DND-41 (cell line): Measurements from ENCODE around the gene CLIC1.

Experiments used
- ATAC-seq: fragments of 200-7000 bp; cut with Tn5 transposase; 3 replicates; pipeline ENCODE4 v1.9.1; 2021; ENCODE audit warnings: low read depth; ENCODE audit not compliant: insufficient read depth
- DNase-seq: peaks from one replicate; pipeline ENCODE4 v3.0.0-alpha.2; 2020
- H2AFZ ChIP-seq: 2 replicates; pipeline ENCODE4 v1.6.0; 2012; ENCODE audit warnings: low read depth, low read length
- H3K27ac ChIP-seq: 2 replicates; pipeline ENCODE4 v1.5.1; 2012; ENCODE audit warnings: low read length, inconsistent platforms
- H3K27me3 ChIP-seq: fragments of 200-600 bp; sonication (generic); 2 replicates; pipeline ENCODE4 v1.6.0; 2012; ENCODE audit warnings: low read length, mild to moderate bottlenecking, inconsistent platforms; ENCODE audit not compliant: insufficient read depth, poor library complexity
- H3K36me3 ChIP-seq: 2 replicates; pipeline ENCODE4 v1.5.1; 2012; ENCODE audit warnings: low read length, inconsistent platforms; ENCODE audit not compliant: insufficient read depth
- H3K4me1 ChIP-seq: 2 replicates; pipeline ENCODE4 v1.5.1; 2012; ENCODE audit warnings: mild to moderate bottlenecking, low read length; ENCODE audit not compliant: insufficient read depth
- H3K4me2 ChIP-seq: 2 replicates; pipeline ENCODE4 v1.6.0; 2012; ENCODE audit warnings: mild to moderate bottlenecking, moderate library complexity, low read length, inconsistent platforms; ENCODE audit not compliant: insufficient read depth
- H3K4me3 ChIP-seq, 2 experiments: fragments of 200-600 bp in 1 of 2; shearing (Covaris generic) in 1 of 2; 2 replicates each; pipeline ENCODE4 v1.5.1; 2012 to 2016; ENCODE audit warnings: inconsistent platforms in 2 of 2, low read length in 2 of 2, mild to moderate bottlenecking in 2 of 2, low read depth in 1 of 2, moderate library complexity in 1 of 2
- H3K79me2 ChIP-seq: 2 replicates; pipeline ENCODE4 v1.6.0; 2012; ENCODE audit warnings: low read length, inconsistent platforms; ENCODE audit not compliant: insufficient read depth
- H3K9ac ChIP-seq: 2 replicates; pipeline ENCODE4 v1.6.0; 2012; ENCODE audit warnings: low read depth, mild to moderate bottlenecking, inconsistent platforms, low read length, moderate library complexity
- H3K9me3 ChIP-seq: 2 replicates; pipeline ENCODE4 v1.5.1; 2012; ENCODE audit warnings: low read length, moderate library complexity, mild to moderate bottlenecking, inconsistent platforms; ENCODE audit not compliant: insufficient read depth, severe bottlenecking
- H4K20me1 ChIP-seq: 2 replicates; pipeline ENCODE4 v1.6.0; 2012; ENCODE audit warnings: low read length; ENCODE audit not compliant: insufficient read depth
- CTCF ChIP-seq: IDR thresholded peaks from 2 replicates; pipeline ENCODE4 v1.5.1; 2012; ENCODE audit warnings: borderline replicate concordance, low read length, moderate library complexity, mild to moderate bottlenecking; ENCODE audit not compliant: poor library complexity, severe bottlenecking; ENCODE audit errors: extremely low read depth
- EZH2 ChIP-seq: IDR thresholded peaks from 3 replicates; pipeline ENCODE4 v1.6.1; 2012; ENCODE audit warnings: borderline replicate concordance, low read depth, mild to moderate bottlenecking, moderate library complexity, low read length, inconsistent platforms; ENCODE audit not compliant: severe bottlenecking

Gene CLIC1

DNA sequence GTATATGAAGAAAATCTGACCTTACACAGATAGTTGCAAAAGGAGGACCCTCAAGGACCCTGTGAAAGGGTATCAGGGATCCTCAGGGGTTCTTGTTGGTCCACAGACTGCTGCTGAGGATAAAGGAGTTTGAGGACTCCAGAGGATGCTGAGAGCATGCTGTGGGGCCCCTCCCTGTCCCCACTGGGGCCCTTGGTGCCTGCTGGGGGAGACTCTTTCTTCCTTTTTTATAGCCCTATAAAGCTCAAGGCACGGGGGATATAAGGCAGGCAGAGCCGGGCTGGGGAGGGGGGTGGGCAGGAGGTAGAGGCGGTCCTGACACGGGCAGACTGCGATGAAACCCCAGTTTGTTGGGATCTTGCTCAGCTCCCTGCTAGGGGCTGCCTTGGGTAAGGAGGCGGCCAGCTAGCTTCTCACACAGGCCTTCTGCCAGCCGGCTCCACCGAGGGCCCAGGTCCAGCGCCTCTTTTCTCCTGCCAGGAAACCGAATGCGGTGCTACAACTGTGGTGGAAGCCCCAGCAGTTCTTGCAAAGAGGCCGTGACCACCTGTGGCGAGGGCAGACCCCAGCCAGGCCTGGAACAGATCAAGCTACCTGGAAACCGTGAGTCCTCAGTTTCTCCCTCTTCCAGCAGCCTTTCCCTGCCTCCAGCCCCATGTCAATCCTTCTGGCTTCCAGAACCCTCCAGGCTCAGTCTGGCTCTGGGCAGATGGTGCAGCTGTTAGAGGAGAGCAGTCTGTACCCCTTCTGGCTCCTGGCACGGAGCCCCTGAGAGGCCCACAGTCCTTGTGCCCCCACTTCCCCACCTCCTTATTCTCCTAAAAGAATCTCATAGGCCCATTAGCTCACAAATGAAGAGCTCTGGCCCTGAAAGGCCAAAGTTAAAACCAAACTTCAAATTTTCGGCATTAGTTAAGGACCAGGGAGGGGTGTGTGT is 21.0 kb downstream of the CLIC1 start, which contains the start of gene LY6G6D:
LY6G6D (plus strand) TSS at position 327 of the 937 bp plus-strand sequence; CDS start at position 335, 8 bp downstream.
- Histone ChIP-seq H3K4me1 (no peaks in the 10 kb centered on the region), H3K27me3 (no peaks in the 10 kb centered on the region), H3K9ac (0 out of 2 replicates have a peak within 1 kb of the TSS, but pooled peaks have one; percentile 5), H3K4me2 (no peak within 1 kb of the TSS), H3K36me3 (no peaks in the 10 kb centered on the region), H3K4me3 (no peak within 1 kb of the TSS), H2AFZ (no peak within 1 kb of the TSS), H3K79me2 (no peaks in the 10 kb centered on the region), H4K20me1 (no peaks in the 10 kb centered on the region), H3K27ac (no peak within 1 kb of the TSS), H3K9me3 (no peaks in the 10 kb centered on the region)
- TF ChIP-seq CTCF (no peak), EZH2 (no peak)
- no peak for ATAC-seq
- DNase-seq = no peak

DNA sequence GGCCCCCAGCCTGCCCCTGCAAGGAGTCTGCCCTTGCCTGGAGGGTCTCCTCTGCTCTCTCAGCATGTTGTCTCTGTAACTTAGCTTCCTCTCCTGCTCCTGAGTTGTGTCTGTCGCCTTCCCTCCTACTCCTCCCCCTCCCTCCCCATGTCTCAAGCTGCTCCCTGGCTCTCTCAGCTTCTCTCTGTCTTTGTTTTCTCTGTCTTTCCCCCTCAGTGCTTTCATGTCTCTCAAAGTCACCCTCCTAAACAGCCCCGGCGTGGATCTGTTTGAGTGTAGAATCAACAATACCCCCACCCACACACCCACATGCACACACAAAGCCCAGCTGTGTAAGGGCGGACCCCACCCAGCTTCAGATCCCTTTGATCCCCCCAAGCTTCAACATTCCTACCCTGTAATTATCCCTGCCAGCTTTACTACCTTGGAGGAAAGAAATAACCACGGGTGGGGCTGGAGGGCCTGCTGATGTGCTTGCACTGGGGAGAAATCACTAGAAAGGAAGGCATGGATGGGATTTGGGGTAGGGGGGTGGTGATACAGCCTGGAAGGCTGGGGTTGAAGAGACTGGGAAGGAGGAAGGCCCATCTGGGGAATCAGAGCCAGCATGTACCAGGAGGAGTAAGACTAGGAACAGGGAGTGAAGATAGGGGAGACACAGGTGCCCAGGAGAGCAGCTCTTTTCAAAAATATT is 22.2 kb downstream of the CLIC1 start:
- H3K4me3 ChIP-seq = no peak overlapping the region
- no peak for TF ChIP-seq CTCF
- no peak for TF ChIP-seq EZH2
- H3K4me2 ChIP-seq = no peak overlapping the region

GRCh38 chr6:31713465-31713864 is 22.9 kb downstream of the CLIC1 start:
- H3K9ac ChIP-seq = no peak overlapping the region
- no peak for DNase-seq
- H3K27ac ChIP-seq = no peak overlapping the region
- ATAC-seq = no peak
- no peaks in the 10 kb centered on the region for H3K27me3 ChIP-seq
- H3K4me1 ChIP-seq = no peaks in the 10 kb centered on the region
- no peak overlapping the region for H3K4me3 ChIP-seq
- no peaks in the 10 kb centered on the region for H3K36me3 ChIP-seq
- no peaks in the 10 kb centered on the region for H3K79me2 ChIP-seq
- no peaks in the 10 kb centered on the region for H3K9me3 ChIP-seq
- H2AFZ ChIP-seq = no peak overlapping the region
- H3K4me2 ChIP-seq = no peak overlapping the region
- no peak for TF ChIP-seq CTCF
- no peaks in the 10 kb centered on the region for H4K20me1 ChIP-seq

More for the DNA sequence above, 22.2 kb downstream of the CLIC1 start:
- Histone ChIP-seq H3K79me2 (no peaks in the 10 kb centered on the region), H3K9ac (0 out of 2 replicates have a peak overlapping the region, but pooled peaks have one; percentile 5), H3K9me3 (no peaks in the 10 kb centered on the region), H3K4me1 (no peaks in the 10 kb centered on the region), H4K20me1 (no peaks in the 10 kb centered on the region), H2AFZ (no peak overlapping the region), H3K27ac (no peak overlapping the region), H3K27me3 (no peaks in the 10 kb centered on the region), H3K36me3 (no peaks in the 10 kb centered on the region)
- ATAC-seq (no peak), DNase-seq (no peak)
